Bronchial epithelial cell (primary cell): ENCODE measurements around the gene PTPRD. TPM values are rescaled to one million over a fixed set of nuclear protein-coding genes. Genes with fewer than 3 reads are reported as not detected.

Experiments used
- DNase-seq: peaks from one replicate; pipeline ENCODE4 v3.0.0-alpha.2; 2010; ENCODE audit warnings: low read depth
- FAIRE-seq: peaks from 2 replicates; lab custom pipeline; 2011; peaks lifted over from hg19 to GRCh38; lab: Jason Lieb, UNC
- H3K27me3 ChIP-seq: 2 replicates; pipeline ENCODE4 v1.5.1; 2011; ENCODE audit warnings: low read length; ENCODE audit not compliant: control insufficient read depth, insufficient read depth
- H3K36me3 ChIP-seq: 2 replicates; pipeline ENCODE4 v1.5.1; 2011; ENCODE audit warnings: low read length; ENCODE audit not compliant: control insufficient read depth, insufficient read depth
- H3K4me3 ChIP-seq: 2 replicates; pipeline ENCODE4 v1.5.1; 2011; ENCODE audit warnings: mild to moderate bottlenecking, low read depth, low read length, control low read depth
- total RNA-seq: library from RNA; depleted of rRNA; stranded (reverse); fragments of >200 nt; gene quantifications from 2 replicates; pipeline ENCODE4 v1.2.1, GENCODE V29; 2014
- TF ChIP-seq, protein P1 (sequence below): IDR thresholded peaks from 2 replicates; pipeline ENCODE4 v1.5.1; 2011; ENCODE audit warnings: mild to moderate bottlenecking, moderate library complexity, low read length, control low read depth, inconsistent platforms; ENCODE audit not compliant: insufficient read depth, severe bottlenecking

The PTPRD gene
- total RNA-seq, 1 donor from 2014 or later = 2.9 TPM

DNA sequence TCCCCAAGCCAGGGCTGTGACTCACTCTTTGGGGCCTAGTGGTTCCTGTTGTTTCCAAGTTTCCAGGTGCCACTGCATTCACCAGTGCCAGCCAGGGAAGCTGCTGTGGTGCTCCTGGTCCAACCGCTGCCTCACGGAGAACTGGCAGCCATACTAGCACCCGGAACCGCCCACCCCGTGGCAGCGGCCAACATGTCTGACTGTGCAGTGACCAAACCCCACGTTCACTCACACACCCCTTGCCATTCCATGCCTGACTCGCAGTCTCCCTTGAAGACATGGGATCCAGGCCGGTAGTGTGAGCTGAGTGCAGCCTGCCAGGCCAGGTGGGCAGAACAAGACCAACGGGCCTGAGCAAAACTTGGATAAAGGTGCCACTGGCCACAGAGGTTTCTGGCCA, 1968.2 kb downstream of the PTPRD start:
- no peaks in the 10 kb centered on the region for H3K27me3 ChIP-seq
- H3K36me3 ChIP-seq = no peaks in the 10 kb centered on the region
- no peak overlapping the region for H3K4me3 ChIP-seq
- DNase-seq (no peak), FAIRE-seq (no peak)
- TF ChIP-seq, protein P1, sequence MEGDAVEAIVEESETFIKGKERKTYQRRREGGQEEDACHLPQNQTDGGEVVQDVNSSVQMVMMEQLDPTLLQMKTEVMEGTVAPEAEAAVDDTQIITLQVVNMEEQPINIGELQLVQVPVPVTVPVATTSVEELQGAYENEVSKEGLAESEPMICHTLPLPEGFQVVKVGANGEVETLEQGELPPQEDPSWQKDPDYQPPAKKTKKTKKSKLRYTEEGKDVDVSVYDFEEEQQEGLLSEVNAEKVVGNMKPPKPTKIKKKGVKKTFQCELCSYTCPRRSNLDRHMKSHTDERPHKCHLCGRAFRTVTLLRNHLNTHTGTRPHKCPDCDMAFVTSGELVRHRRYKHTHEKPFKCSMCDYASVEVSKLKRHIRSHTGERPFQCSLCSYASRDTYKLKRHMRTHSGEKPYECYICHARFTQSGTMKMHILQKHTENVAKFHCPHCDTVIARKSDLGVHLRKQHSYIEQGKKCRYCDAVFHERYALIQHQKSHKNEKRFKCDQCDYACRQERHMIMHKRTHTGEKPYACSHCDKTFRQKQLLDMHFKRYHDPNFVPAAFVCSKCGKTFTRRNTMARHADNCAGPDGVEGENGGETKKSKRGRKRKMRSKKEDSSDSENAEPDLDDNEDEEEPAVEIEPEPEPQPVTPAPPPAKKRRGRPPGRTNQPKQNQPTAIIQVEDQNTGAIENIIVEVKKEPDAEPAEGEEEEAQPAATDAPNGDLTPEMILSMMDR = no peak

DNA sequence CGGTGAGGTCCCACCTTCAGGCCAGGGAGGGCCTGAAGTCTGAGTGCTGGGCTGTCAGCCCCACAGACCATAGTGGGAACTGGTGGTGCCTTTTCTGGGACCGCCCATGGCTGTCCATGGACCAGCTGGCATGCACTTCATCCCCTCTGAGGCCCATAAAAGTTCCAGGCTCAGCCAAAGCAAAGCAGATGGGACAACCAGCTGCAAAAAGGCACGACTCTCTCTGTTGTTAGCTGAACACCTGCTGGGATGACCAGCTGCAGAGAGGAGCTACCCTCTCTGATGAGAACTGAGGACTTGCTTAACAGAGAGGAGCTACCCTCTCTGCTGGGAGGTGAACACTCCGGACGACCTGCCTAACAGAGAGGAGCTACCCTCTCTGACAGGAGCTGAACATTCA, 1968.9 kb downstream of the PTPRD start:
- TF ChIP-seq, protein P1 = no peak
- FAIRE-seq = no peak
- H3K4me3 ChIP-seq = no peak overlapping the region
- no peak for DNase-seq
- no peaks in the 10 kb centered on the region for H3K36me3 ChIP-seq
- H3K27me3 ChIP-seq = no peaks in the 10 kb centered on the region

DNA sequence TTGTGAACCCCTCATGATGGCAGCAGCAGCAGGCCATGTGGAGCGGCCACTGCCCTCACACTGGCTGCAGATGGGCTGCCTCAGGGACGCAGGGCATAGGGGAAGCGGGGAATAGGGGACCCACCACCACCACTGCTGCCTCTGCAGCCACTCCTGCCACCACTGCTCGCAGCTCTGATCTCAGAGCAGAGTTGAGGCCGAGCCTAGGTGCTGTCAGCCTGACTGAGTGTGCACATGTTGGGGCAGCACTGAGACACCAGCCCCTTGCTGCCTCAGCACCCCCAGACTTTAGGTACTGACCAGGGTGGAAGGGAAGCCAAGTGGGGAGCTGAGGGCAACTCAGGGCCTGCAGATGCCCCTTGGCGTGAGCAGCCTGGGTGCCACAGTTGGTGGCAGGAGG, 1969.3 kb downstream of the PTPRD start:
- FAIRE-seq (no peak), DNase-seq (no peak)
- no peak overlapping the region for H3K4me3 ChIP-seq
- H3K27me3 ChIP-seq = no peaks in the 10 kb centered on the region
- TF ChIP-seq, protein P1 = no peak
- H3K36me3 ChIP-seq = no peaks in the 10 kb centered on the region

DNA sequence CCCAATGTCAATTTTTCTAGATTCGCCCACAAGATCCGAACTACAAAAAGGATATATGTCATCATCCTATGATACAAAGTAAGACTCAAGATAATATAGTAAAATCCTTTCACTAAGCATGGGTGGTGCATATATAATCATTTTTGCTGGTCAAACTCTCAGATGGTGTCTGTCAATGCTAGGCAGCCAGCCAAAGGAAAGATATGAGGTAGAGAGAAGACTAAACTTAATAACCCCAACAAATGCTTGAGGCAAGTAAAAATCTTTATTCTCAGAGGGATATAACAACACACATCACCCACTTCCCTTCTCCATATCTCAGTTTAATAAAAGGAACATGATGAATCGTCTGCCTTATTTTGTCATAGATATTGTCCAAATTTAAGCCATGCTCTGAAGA, 1972.0 kb downstream of the PTPRD start:
- no peak for DNase-seq
- Histone ChIP-seq H3K27me3 (no peaks in the 10 kb centered on the region), H3K36me3 (no peaks in the 10 kb centered on the region), H3K4me3 (no peak overlapping the region)
- TF ChIP-seq, protein P1 = no peak
- no peak for FAIRE-seq

DNA sequence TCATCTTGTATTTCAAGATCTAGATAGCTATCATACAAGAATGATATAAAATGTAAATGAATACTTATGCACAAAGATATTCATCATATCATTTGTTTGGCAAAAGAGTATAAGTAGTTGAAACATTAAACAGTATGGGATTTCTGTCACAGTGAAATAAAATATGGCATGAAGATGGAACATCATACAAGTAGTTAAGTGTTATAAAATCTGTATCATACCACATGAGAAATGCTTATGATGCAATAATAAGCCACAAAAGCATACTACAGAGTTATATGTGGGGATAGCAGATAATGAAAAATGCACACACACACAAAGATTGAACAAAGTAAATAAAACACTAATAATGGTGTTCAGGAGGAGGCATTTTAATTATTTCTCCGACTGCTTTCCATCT, 1975.2 kb downstream of the PTPRD start:
- no peaks in the 10 kb centered on the region for H3K36me3 ChIP-seq
- DNase-seq = no peak
- no peak for FAIRE-seq
- TF ChIP-seq, protein P1 = no peak
- H3K27me3 ChIP-seq = no peaks in the 10 kb centered on the region
- H3K4me3 ChIP-seq = no peak overlapping the region

DNA sequence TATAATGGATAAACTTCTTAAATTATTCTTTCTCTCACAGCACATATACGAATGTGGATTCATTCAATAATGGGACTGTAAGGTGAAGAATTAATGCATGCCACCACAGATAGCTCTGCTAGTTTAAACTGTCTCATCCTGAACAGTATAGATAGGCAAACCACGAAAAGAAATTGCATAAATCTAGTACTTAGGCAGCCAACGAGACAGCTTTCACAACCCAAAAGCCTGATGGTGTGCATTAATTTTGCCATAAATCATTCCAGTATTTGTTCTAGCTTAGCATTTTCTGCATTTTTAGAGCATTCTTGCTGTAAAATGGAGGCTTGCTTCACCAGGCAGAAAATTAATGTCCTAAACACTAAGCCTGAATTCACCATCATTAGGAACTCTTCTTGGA, 1979.0 kb downstream of the PTPRD start:
- Histone ChIP-seq H3K27me3 (no peaks in the 10 kb centered on the region), H3K4me3 (no peak overlapping the region), H3K36me3 (no peaks in the 10 kb centered on the region)
- TF ChIP-seq, protein P1 = no peak
- FAIRE-seq (no peak), DNase-seq (no peak)
